GM19240 (cell line): ENCODE measurements around the gene MAN2A2.
"Not testable (repeated sequence)": the region's sequence is repeated elsewhere in the genome, so short reads cannot be mapped to it uniquely, and the experiment has no call there.

ENCODE experiments used
- DNase-seq: peaks from one replicate; pipeline ENCODE4 v3.0.0; 2011; ENCODE audit warnings: low spot score; ENCODE audit not compliant: insufficient read length

MAN2A2 gene

DNA sequence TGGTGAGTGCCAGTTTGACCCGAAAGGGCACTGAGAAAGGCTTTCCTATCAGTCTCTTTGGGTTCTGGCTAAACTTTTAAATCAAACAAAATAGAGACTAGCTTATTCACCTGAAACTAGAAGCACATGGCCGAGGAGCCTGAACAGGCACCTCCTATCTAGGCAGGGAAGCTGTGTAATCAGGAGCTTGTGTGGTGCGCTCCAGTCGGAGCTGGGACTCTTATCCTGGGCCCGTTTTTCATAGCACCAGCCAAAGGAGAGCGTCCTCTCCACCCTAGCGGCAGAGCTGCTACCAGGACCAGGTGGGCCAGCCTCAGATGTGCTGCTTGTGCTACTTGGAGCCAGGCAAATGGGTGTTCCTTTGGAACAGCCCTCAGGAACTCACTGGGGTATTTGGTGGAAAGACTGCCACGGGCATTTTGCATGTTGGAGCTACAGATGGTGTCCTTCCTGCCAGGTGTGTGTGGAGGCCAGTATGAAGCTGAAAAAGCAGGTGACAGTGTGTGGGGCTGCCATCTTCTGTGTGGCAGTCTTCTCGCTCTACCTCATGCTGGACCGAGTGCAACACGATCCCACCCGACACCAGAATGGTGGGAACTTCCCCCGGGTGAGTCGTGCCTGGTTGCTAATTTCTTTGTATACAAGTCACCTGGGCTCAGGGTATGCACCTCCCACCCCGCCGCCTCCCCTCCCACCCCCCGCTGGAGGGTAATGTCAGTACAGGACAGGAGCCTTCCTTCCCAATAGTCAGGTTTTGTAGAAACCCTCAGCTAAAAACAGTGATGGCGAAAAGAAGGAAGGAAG is 833 bp downstream of the MAN2A2 start:
- no peak for DNase-seq

DNA sequence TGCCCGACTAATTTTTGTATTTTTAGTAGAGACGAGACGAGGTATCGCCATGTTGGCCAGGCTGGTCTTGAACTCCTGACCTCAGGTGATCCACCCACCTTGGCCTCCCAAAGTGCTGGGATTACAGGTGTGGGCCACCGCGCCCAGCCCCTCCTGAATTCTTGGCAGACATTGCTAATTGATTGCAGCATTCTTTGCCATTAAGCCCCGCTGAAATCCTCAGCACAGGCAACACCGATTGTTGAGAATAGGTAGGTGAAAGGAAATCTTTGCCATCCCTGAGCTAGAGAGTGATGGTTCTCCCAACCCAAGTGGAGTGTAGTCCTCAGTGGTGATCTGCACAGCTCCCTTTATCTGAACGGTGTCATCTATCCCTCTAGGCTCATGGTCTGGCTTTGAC is 1.6 kb downstream of the MAN2A2 start:
- DNase-seq: no peak

DNA sequence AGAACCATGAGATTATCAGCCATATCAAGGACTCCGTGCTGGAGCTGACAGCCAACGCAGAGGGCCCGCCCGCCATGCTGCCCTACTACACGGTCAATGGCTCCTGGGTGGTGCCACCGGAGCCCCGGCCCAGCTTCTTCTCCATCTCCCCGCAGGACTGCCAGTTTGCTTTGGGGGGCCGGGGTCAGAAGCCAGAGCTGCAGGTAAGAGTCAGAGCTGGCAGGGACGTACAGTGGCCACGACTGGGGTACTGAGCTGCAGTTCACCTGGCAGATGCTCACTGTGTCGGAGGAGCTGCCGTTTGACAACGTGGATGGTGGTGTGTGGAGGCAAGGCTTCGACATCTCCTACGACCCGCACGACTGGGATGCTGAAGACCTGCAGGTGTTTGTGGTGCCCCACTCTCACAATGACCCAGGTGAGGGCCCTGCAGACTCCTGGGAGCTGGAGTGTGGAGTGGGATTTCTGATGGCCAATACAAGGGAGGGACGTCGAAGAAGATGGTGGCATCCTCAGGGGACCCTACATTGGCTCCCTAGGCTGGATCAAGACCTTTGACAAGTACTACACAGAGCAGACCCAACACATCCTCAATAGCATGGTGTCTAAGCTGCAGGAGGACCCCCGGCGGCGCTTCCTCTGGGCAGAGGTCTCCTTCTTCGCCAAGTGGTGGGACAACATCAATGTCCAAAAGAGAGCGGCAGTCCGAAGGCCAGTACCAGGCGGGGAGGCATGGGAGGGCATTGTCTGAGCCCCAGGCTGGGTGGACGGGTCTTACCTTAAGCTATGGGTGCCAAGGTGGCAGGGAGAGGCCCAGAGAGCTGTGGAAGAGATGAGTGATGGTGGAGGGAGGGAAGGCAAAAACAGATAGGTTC is 2.4 kb downstream of the MAN2A2 start:
- no peak for DNase-seq

DNA sequence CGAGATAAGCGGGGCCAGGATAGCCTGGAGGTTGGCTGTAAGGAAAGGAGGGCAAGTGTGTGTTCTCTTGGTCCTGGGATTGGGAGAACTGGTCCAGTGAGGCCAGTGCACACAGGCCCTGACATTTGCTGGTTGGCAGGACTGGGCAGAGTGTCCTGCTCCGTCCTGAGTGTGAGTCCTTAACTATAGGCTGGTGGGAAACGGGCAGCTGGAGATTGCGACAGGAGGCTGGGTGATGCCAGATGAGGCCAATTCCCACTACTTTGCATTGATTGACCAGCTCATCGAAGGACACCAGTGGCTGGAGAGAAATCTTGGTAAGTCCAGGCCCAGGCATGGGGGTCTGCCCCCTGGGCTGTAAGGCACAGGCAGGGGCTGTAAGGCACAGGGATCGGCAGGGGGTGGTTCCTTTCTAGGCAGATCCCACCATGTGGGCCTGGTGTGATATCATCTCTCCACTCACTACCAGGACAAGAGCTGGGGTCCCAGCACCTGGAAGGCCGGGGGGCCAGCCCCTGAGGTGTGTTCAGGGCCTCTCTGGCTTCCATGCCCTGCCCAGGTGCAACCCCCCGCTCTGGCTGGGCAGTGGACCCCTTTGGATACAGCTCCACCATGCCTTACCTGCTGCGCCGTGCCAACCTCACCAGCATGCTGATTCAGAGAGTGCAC is 3.2 kb downstream of the MAN2A2 start:
- DNase-seq: no peak

DNA sequence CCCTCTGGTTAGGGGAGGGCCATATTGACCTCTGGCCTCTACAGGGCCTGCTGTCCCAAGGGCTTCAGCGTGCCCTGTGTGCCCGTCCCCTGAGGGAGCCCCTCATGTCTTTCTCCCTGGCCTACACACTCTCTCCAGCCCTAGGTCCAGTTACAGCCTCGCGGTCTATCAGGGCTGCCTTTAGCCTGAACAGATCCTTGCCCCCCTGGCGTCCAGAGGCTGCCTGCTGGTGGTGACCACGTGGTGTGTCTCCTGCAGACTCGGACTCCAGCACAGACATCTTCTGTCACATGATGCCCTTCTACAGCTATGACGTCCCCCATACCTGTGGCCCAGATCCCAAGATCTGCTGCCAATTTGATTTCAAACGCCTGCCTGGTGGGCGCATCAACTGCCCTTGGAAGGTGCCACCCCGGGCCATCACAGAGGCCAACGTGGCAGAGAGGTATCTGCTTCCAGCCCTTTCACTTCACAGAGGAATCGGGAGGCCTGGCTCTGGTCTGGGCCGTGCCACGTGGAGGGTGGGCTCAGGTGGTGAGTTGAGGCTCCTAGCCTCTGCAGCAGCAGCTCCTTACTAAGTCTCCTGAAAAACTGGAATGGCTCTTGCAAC is 4.1 kb downstream of the MAN2A2 start:
- no peak for DNase-seq

DNA sequence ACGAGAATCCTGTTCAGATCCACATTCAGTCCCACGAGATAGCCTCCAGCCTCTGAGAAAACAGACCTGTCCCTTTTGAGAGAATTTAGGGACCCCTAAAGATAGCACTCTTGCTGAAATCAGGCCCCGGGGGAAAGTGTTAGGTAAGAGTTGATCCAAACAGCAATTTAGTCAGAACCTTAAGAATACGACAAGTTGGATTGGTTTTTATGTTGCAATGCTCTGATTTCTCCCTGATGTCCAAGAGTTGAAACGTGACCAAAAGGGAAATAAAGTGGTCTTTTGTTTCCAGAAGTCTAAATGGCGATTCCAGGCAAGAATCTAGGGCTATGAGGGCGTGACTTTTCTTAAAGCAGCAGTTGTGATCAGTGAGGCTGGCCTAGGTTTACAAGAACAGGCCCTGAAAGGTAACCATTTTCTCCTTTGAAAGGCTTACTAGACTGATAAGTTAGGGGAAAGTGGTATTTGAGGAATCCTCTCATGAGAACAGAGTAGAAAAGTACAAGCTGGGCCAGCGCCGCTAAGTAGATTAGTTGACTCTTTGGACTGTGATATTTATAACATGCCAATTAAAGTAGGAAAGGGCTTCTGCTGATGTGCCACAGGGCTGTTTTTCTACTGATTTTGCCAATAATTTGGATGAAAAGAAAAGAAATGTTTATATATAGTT is 4.9 kb downstream of the MAN2A2 start:
- DNase-seq: no peak

DNA sequence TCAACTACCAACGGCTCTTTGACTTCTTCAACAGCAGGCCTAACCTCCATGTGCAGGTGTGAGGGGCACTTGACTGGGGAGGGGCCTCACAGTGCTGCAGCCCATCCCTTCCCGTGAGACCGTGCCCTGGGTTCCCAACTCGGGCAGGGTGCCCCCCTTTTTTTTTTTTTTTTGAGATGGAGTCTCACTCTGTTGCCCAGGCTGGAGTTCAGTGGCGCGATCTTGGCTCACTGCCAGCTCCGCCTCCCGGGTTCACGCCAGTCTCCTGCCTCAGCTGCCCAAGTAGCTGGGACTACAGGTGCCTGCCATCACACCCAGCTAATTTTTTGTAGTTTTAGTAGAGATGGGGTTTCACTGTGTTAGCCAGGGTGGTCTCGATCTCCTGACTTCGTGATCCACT is 6.3 kb downstream of the MAN2A2 start:
- DNase-seq: not testable (repeated sequence)

DNA sequence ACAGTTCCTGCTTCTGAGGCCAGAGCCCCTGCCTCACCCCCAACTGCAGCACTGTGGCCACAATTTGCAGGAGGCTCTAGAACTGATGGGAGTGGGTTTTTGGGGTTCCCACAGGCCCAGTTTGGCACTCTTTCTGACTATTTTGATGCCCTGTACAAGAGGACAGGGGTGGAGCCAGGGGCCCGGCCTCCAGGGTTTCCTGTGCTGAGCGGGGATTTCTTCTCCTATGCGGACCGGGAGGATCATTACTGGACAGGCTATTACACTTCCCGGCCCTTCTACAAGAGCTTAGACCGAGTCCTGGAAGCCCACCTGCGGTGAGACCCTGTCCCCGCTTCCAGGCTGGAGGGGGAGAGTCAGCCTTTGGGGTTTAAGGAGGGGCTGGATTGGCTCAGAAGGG is 6.9 kb downstream of the MAN2A2 start:
- no peak for DNase-seq

DNA sequence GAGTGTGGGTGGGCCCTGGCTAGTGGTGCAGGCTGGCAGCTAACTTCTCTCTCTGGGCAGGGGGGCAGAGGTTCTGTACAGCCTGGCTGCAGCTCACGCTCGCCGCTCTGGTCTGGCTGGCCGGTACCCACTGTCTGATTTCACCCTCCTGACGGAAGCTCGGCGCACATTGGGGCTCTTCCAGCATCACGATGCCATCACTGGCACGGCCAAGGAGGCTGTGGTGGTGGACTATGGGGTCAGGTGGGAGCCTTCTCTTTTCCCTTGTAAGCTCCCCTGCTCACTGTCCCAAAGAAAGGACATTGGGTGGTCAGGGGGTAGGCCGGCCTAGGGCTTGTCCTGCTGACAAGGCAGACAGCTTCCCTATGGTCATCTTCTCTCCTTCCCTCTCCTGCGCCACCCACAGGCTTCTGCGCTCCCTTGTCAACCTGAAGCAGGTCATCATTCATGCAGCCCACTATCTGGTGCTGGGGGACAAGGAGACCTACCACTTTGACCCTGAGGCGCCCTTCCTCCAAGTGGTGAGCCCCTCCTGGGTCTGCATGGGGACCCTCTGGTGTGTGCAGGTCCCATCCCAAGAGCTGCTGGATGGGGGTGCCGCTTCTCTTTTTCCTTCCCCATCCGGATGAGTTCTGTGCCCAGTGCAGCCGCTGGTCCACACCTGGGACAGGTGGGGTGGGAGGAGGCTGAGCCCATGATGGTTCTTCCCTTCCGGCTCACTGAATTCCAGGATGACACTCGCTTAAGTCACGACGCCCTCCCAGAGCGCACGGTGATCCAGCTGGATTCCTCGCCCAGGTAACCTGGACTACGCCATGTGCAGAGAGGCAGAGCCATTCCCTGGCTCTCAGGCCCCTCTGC is 7.6 kb downstream of the MAN2A2 start:
- no peak for DNase-seq

DNA sequence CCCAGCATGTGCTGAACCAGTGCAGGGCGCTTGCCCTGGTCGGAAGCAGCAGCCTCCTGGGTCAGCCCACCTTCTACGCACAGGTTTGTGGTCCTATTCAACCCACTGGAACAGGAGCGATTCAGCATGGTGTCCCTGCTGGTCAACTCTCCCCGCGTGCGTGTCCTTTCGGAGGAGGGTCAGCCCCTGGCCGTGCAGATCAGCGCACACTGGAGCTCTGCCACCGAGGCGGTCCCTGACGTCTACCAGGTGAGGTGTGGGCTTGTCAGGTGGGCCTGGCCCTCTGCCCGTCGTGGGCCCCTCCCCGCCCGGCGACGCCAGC is 8.2 kb downstream of the MAN2A2 start:
- no peak for DNase-seq

DNA sequence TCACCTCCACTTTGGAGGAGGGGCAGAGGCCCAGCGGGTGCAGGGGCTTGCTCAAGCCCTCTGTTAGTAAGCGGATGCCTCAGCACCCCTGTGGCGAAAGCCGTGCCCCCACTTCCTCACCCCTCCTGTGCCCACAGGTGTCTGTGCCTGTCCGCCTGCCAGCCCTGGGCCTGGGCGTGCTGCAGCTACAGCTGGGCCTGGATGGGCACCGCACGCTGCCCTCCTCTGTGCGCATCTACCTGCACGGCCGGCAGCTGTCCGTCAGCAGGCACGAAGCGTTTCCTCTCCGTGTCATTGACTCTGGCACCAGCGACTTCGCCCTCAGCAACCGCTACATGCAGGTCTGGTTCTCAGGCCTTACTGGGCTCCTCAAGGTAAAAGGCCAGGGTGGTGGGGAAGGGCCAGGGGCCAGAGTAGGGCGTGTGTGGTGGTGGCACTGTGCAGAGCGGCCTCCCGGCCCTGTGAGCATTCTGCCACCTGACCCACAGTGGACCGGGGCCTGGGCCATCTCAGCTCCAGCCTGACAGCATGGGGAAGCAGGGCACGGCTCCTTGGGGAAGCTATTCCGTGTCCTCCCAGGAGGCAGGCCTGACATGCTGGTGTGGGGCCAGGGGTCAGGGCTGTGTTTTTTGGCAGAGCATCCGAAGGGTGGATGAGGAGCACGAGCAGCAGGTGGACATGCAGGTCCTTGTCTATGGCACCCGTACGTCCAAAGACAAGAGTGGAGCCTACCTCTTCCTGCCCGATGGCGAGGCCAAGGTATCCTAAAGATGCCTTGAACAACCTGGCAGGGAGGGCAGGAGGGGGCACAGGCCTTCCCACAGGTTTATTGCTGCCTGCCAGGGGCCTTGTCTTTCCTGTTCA is 9.0 kb downstream of the MAN2A2 start:
- no peak for DNase-seq

DNA sequence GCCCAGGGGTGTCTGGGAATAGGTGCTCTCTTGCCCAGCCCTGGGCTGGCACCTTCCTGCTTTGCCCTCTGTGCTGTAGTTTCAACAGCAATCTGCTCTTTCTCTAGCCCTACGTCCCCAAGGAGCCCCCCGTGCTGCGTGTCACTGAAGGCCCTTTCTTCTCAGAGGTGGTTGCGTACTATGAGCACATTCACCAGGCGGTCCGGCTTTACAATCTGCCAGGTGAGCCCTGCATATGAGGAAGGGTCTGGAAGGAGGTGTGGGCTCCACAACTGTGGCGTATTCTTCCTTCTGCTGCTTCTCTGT is 9.6 kb downstream of the MAN2A2 start:
- DNase-seq: no peak

DNA sequence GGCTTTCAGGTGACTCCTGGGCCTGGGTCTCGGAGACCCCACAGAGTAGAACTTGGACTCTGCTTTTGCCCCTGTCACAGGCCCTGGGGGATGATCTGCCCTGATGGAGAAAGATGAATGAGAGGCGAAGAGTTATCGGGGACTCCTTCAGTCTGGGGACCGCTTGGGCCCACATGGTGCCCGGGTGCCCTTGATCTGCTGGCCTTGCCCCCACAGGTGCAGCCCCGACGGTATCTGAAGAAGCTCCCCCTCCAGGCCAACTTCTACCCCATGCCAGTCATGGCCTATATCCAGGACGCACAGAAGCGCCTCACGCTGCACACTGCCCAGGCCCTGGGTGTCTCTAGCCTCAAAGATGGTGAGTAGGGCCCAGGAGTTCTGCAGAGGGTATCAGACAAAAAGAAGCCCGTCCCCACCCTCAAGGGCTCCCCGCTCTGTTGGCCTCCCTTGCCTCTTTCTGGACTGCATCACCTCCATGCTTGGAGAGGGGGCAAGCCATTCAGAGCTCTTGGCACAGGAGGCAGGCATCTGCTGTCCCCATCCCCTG is 10.4 kb downstream of the MAN2A2 start:
- no peak for DNase-seq

DNA sequence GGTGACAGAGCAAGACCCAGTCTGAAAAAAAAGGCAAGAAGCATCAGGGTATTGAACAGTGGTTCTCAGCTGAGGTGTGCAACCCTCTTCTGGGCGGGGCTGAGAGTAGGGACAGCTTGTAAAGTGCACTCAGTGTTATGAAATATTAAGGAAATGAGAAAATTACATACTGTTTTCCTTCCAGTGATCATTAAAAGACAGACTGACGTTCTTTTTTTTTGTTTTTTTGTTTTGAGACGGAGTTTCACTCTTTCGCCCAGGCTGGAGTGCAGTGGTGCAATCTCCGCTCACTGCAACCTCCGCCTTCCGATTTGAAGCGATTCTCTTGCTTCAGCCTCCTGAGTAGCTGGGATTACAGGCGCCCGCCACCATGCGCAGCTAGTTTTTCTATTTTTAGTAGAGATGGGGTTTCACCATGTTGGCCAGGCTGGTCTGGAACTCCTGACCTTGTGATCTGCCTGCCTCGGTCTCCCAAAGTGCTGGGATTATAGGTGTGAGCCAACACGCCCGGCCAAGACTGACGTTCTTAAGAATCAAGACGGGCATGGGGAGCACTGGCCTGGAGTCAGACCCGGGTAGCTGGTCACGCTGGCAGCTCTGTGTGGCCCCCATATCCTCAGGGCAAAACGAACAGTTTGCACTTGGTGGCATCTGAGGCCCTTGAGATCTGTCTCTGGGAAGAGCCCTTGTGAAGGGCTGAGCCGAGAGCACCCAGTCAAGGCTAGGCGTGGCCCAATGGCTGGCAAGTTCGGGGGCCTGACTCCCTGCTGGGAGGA is 11.4 kb downstream of the MAN2A2 start:
- no peak for DNase-seq

DNA sequence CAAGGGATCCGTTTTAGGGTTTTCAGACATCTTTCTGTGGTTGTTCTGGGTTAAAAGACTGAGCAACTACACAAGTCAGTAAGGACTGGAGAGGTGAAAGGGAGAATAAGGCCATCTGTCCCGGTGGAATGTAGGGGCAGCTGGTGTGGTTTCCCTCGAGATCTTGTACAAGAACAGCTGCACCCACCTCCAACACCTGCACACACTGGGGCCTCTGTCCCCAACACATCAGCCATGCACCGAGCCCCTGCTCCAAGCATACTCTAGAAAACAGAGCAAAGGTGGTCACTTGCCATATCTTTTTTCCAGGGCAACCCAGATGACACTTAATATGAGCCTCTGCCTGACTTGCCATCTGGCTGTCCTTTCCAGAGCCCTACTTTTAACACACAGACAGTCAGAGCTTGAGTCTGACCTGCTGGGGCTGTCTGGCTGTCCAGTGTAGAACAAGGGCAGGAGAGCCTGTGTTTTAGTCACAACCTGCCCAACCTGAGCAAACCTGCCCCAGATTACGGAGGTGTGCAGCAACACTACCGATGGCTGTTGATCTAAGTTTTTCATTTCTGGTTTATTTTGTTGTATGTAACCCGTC is 12.2 kb downstream of the MAN2A2 start:
- no peak for DNase-seq

DNA sequence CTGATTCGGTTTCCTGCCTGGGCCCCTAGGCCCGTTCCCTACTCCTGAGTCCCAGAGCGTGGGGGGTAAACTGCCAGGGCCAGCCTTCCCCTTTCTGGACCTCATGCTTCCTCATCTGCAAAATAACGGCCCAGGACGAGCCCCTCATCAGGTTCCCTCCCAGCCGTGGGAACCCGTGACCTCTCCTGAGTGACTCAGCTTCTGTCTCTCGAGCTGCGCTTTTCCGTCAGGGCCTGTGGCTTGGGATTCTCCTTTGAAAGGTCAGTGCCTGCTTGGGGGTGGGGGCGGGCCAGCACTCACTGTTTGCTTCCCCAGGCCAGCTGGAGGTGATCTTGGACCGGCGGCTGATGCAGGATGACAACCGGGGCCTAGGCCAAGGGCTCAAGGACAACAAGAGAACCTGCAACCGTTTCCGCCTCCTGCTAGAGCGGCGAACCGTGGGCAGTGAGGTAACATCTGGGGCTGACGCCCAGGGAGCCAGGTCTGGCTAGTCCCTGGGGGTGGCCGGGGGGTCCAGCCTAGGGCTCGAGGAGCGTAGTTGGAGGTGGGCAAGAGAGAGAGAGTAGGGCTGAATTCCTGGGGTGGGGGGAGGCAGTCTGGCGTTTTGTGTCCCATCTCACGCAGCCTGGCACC is 12.8 kb downstream of the MAN2A2 start:
- DNase-seq: no peak

DNA sequence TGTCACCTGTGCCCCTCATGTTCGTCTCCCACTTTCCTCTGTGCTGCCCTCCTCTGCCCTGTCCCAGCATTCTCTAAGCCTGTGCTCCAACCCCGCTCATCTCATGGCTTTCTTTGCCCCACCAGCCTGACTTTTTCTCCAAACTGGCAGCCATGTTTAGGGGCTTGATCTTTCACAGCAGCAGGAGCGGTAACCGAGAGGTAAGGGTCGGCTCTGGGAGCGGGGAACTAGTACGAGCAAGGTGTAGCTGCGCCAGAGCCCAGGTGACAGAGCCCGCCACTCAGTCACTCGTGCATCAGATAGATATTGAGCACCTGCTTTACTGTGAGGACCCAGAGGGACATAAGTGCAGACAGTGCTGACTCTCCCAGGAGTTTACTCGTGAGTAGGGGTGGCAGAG is 13.4 kb downstream of the MAN2A2 start:
- no peak for DNase-seq

DNA sequence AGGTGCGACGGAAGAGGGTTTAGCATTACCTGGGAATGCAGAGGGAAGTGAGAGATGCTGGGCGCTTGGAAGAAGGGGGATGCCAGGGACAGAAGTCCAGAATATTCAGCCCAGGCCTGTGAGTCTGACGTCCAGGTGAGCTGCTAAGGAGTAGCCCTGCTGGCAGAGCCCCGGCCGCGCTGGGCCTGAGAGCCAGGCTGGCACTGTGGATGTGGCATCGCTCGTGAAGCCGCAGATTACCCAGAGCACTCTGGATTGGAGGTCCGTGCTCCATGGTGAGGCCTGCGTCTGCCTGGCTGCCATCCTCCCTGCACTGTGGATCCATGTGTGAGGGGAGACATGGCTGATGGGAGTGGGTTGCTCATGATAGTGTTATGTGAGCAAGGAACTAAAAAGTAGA is 14.5 kb downstream of the MAN2A2 start:
- no peak for DNase-seq
